Measurements from ENCODE around the gene PICALM. TPM values are rescaled to one million over a fixed set of nuclear protein-coding genes. Genes with fewer than 3 reads are reported as not detected.
A peak's percentile ranks its signal among the peaks of the same experiment; 100 is the strongest.

PICALM gene
- total and polyA plus RNA-seq, 9 of the 15 experiments (the other 6 are each of a cell fraction or from before 2014, with no cell fraction given), result 41.3 to 990 (median 309) TPM

GRCh38 chr11:85951049-85951405 is 117.9 kb downstream of the PICALM start:
- ATAC-seq (peak; percentile 26), FAIRE-seq (no peak), DNase-seq (ENCODE audit: extremely low read depth in 1 of 4, low spot score in 3 of 4) (no peak)
- H2AFZ ChIP-seq (ENCODE audit: low read depth, low read length), result no peak overlapping the region
- no peak overlapping the region for H3K4me2 ChIP-seq (ENCODE audit: insufficient read depth, low read length)
- H3K27me3 ChIP-seq (ENCODE audit: control insufficient read depth in 2 of 2, insufficient read depth in 2 of 2, low read length in 2 of 2), result no peaks in the 10 kb centered on the region
- no peaks in the 10 kb centered on the region for H3K79me2 ChIP-seq (ENCODE audit: control insufficient read depth, insufficient read depth, low read length)
- H4K20me1 ChIP-seq (replicated peaks; ENCODE audit: control insufficient read depth, insufficient read depth, low read length), result no peaks in the 10 kb centered on the region
- intact Hi-C loops (cut with micrococcal nuclease) (no loop called here), in situ Hi-C loops (cut with MboI) (no loop called here)
- H3K9ac ChIP-seq (ENCODE audit: insufficient read depth in 1 of 2, low read depth in 2 of 2, low read length in 2 of 2), result no peak overlapping the region
- POLR2A ChIA-PET, result interaction anchor here (1.5 kb wide), 1 partner anchor 10 kb away, joined by 4 read pairs; no protein-coding TSS in a partner anchor
- CTCF ChIA-PET (ENCODE audit: low intra/inter-chr PET ratio), result no interaction called here
- peaks cover 17% of the 10 kb centered on the region for H3K36me3 ChIP-seq (ENCODE audit: control insufficient read depth, insufficient read depth, low read length)
- H3K9me3 ChIP-seq (replicated peaks; ENCODE audit: control insufficient read depth, insufficient read depth, low read depth, low read length), result no peaks in the 10 kb centered on the region
- no peaks in the 10 kb centered on the region for H3K4me1 ChIP-seq (replicated peaks in 1 of 2; ENCODE audit: control insufficient read depth in 2 of 2, insufficient read depth in 2 of 2, low read length in 2 of 2)
- no peak overlapping the region for H3K4me3 ChIP-seq
- no peaks in the 10 kb centered on the region for H3K9me1 ChIP-seq (ENCODE audit: control insufficient read depth, insufficient read depth, low read length)
- H3K27ac ChIP-seq (ENCODE audit: extremely low read depth, low read depth, low read length), result no peak overlapping the region
- BruUV-seq (replicated peaks), result no TSS peak
- WGBS (ENCODE audit: insufficient coverage, low coverage, missing lambda C conversion rate), result 69% methylated on average over 4 of the region's 4 CpGs
- TF ChIP-seq RBM14 (IDR thresholded peaks at IDR 0.05; ENCODE audit: borderline replicate concordance, insufficient read depth, low read depth, low read length), result no peak
- TF ChIP-seq ZNF134 (CRISPR knock-in tag; conservative IDR thresholded peaks at IDR 0.05), result no peak
- no peak for TF ChIP-seq MEF2A (IDR thresholded peaks at IDR 0.05; ENCODE audit: control insufficient read depth, low read depth, low read length)
- no peak for TF ChIP-seq ZNF609 (CRISPR knock-in tag; IDR thresholded peaks at IDR 0.05; ENCODE audit: borderline replicate concordance)
- TF ChIP-seq POLR2H (tag; IDR thresholded peaks at IDR 0.05; ENCODE audit: low read depth), result peak; percentile 40; the same call in 1 of the 2 replicates
- no peak for TF ChIP-seq RBBP5 (IDR thresholded peaks at IDR 0.05; ENCODE audit: borderline replicate concordance, insufficient read depth, low read length, poor library complexity, severe bottlenecking)
- no peak for TF ChIP-seq KLF1 (tag; IDR thresholded peaks at IDR 0.05)
- TF ChIP-seq HDAC8 (tag; IDR thresholded peaks at IDR 0.05), result no peak
- no peak for TF ChIP-seq ZNF282 (CRISPR knock-in tag; IDR thresholded peaks at IDR 0.05)
- TF ChIP-seq NKRF (IDR thresholded peaks at IDR 0.05; ENCODE audit: borderline replicate concordance), result no peak
- TF ChIP-seq POLR2G (IDR thresholded peaks at IDR 0.05; ENCODE audit: low read depth, low read length), result peak; percentile 56
- no peak for TF ChIP-seq E2F8 (IDR thresholded peaks at IDR 0.05; ENCODE audit: low read depth, partially characterized antibody)
- no peak for TF ChIP-seq ZNF274 (IDR thresholded peaks at IDR 0.05; ENCODE audit: borderline replicate concordance, low read depth, low read length)

Measured in K562 (cell line).